Measurements from ENCODE around the gene PKD1.

PKD1 gene

GRCh38 chr16:2077696-2078095, 58.0 kb downstream of the PKD1 start:
- no peak for FAIRE-seq
- no peak for TF ChIP-seq POLR2A (IDR thresholded peaks at IDR 0.05; ENCODE audit: low read depth, low read length)
- no peak for DNase-seq (ENCODE audit: insufficient read length, low spot score)

DNA sequence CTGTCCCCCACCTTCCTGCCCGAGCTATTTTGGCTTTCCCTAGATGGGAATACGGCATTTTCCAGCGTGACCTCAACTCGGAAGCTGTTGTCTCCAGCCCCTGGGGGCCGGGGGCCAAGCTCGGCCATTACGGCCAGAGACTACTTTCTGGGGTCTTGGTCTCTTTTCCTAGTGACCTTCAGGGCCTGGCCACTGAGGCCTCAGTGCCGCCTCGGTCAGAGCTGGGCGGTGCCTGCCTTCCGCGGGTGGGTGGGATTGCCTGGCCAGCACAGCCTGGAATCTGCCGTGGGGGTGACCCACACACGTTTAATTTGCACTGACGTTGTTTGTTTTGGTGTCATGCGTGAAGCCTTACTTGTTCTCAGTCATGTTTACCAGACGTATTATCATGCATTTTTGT, 58.7 kb downstream of the PKD1 start:
- FAIRE-seq (no peak), DNase-seq (ENCODE audit: insufficient read length, low spot score) (no peak)
- TF ChIP-seq POLR2A (IDR thresholded peaks at IDR 0.05; ENCODE audit: low read depth, low read length), result no peak

DNA sequence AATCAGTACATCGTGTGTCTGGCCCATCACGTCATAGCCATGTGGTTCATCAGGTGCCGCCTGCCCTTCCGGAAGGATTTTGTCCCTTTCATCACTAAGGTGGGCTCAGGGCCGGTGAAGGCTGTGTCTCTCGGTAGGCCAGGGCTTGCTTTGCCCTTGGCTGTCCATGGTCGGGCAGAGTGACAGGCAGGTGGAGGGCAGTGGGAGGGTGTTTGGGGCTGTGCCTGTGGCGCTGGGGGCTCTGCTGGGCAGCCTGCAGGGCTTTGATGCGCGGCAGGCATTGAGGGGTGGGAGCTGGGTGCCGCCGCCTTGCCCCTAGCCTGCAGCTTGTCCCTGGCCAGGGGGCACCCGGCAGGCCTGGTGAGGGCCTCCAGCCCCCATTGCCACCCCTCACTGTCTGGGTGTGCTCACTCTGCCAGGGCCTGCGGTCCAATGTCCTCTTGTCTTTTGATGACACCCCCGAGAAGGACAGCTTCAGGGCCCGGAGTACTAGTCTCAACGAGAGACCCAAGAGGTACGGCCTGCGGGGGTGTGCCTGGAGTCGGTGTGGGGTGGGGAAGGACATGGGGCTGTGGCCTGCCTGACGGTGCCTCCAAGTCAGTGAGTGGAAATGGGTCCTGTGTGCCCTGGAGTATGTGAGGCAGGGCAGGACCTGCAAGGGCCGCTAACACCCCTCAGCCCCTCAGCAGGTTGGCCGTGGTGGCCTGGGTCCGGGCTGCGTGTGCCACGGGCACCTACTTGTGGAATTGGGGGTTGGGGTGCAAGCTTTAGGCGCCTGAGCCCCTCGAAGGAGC, 59.4 kb downstream of the PKD1 start:
- DNase-seq (ENCODE audit: insufficient read length, low spot score) (no peak), FAIRE-seq (no peak)
- no peak for TF ChIP-seq POLR2A (IDR thresholded peaks at IDR 0.05; ENCODE audit: low read depth, low read length)

GRCh38 chr16:2075631-2076030, 60.1 kb downstream of the PKD1 start:
- no peak for FAIRE-seq
- DNase-seq (ENCODE audit: insufficient read length, low spot score), result no peak
- no peak for TF ChIP-seq POLR2A (IDR thresholded peaks at IDR 0.05; ENCODE audit: low read depth, low read length)

DNA sequence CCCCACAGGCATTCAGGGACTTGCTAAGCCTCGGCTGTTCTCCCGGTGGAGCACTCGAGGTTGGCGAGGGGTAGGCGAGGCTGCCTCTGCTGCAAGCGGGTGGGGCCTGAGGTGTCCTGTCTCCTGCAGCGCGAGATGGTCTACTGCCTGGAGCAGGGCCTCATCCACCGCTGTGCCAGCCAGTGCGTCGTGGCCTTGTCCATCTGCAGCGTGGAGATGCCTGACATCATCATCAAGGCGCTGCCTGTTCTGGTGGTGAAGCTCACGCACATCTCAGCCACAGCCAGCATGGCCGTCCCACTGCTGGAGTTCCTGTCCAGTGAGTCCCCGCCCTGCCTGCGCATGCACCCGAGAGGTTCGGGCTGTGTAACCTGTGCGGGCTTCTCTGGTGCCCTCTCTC, 61.6 kb downstream of the PKD1 start:
- FAIRE-seq (no peak), DNase-seq (ENCODE audit: insufficient read length, low spot score) (no peak)
- TF ChIP-seq POLR2A (IDR thresholded peaks at IDR 0.05; ENCODE audit: low read depth, low read length), result no peak

GRCh38 chr16:2072926-2073325, 62.8 kb downstream of the PKD1 start:
- FAIRE-seq (no peak), DNase-seq (ENCODE audit: insufficient read length, low spot score) (no peak)
- TF ChIP-seq POLR2A (IDR thresholded peaks at IDR 0.05; ENCODE audit: low read depth, low read length), result no peak

- FAIRE-seq (no peak), DNase-seq (ENCODE audit: insufficient read length, low spot score) (no peak)
- no peak for TF ChIP-seq POLR2A (IDR thresholded peaks at IDR 0.05; ENCODE audit: low read depth, low read length)
Measured at GRCh38 chr16:2071454-2072202, 64.1 kb downstream of the PKD1 start.

- TF ChIP-seq POLR2A (IDR thresholded peaks at IDR 0.05; ENCODE audit: low read depth, low read length), result no peak
- FAIRE-seq (no peak), DNase-seq (ENCODE audit: insufficient read length, low spot score) (no peak)
Measured at GRCh38 chr16:2070576-2071453, 64.9 kb downstream of the PKD1 start.

- no peak for FAIRE-seq
- no peak for TF ChIP-seq POLR2A (IDR thresholded peaks at IDR 0.05; ENCODE audit: low read depth, low read length)
- DNase-seq (ENCODE audit: insufficient read length, low spot score), result no peak
Measured at GRCh38 chr16:2066139-2066538, 69.6 kb downstream of the PKD1 start.

DNA sequence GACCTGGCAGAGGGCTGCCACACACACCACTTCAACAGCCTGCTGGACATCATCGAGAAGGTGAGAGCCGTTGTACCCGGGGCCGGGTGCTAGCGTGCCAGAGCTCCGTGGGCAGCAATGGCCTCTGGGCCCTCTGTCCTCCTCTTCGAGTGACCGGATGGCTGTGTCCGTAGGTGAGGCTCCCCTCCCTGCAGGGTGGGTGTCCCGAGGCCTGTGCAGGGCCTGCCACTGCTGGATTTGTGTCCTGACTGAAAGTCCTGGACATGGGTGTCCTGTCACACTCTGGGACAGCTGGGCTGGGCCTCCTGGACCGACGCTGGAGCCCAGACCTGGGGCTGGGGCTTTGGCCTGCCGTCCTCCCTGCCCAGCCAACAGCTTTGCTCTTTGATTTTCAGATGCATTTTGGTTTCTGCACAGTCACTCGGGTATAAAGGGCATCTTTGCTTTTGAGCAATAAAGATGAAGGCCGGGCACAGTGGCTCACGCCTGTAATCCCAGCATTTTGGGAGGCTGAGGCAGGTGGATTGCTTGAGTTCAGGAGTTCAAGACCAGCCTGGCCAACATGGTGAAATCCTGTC, 71.2 kb downstream of the PKD1 start:
- TF ChIP-seq POLR2A (IDR thresholded peaks at IDR 0.05; ENCODE audit: low read depth, low read length), result no peak
- FAIRE-seq (no peak), DNase-seq (ENCODE audit: insufficient read length, low spot score) (no peak)

GRCh38 chr16:2063861-2064260, 71.8 kb downstream of the PKD1 start:
- no peak for TF ChIP-seq POLR2A (IDR thresholded peaks at IDR 0.05; ENCODE audit: low read depth, low read length)
- FAIRE-seq (no peak), DNase-seq (ENCODE audit: insufficient read length, low spot score) (no peak)

GRCh38 chr16:2062801-2063200, 72.9 kb downstream of the PKD1 start:
- DNase-seq (ENCODE audit: insufficient read length, low spot score) (no peak), FAIRE-seq (no peak)
- no peak for TF ChIP-seq POLR2A (IDR thresholded peaks at IDR 0.05; ENCODE audit: low read depth, low read length)

GRCh38 chr16:2061526-2061925, 74.2 kb downstream of the PKD1 start:
- DNase-seq (ENCODE audit: insufficient read length, low spot score) (no peak), FAIRE-seq (no peak)
- TF ChIP-seq POLR2A (IDR thresholded peaks at IDR 0.05; ENCODE audit: low read depth, low read length), result no peak

DNA sequence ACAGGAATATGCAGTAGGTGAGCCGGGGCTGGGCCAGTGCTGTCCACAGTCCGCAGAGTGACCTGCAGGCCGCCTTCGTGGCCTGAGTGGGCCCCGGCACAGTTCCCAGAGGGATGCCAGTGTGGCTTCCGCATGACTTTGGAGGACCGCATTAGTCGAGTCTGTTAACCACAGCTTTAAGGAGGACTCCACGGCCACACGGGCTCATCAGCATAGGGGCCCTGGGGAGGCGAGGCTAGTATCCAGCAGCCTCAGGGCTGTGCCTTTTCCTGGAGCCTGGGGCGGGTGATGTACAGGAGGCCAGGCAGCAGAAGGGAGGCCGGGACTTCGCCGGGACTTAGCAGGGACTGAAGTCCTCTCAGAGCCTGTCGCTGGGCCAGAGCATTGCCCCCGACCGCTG, 74.7 kb downstream of the PKD1 start:
- no peak for DNase-seq (ENCODE audit: insufficient read length, low spot score)

More for the DNA sequence above, 74.7 kb downstream of the PKD1 start:
- FAIRE-seq, result no peak
- no peak for TF ChIP-seq POLR2A (IDR thresholded peaks at IDR 0.05; ENCODE audit: low read depth, low read length)

Measured in H54 (cell line).